ENCODE measurements around the gene PLA2G4A. TPM values are rescaled to one million over a fixed set of nuclear protein-coding genes. Genes with fewer than 3 reads are reported as not detected.

PLA2G4A gene
- total and polyA plus RNA-seq, 2 experiments from 2014 or later = 1.1 to 3.8 TPM

DNA sequence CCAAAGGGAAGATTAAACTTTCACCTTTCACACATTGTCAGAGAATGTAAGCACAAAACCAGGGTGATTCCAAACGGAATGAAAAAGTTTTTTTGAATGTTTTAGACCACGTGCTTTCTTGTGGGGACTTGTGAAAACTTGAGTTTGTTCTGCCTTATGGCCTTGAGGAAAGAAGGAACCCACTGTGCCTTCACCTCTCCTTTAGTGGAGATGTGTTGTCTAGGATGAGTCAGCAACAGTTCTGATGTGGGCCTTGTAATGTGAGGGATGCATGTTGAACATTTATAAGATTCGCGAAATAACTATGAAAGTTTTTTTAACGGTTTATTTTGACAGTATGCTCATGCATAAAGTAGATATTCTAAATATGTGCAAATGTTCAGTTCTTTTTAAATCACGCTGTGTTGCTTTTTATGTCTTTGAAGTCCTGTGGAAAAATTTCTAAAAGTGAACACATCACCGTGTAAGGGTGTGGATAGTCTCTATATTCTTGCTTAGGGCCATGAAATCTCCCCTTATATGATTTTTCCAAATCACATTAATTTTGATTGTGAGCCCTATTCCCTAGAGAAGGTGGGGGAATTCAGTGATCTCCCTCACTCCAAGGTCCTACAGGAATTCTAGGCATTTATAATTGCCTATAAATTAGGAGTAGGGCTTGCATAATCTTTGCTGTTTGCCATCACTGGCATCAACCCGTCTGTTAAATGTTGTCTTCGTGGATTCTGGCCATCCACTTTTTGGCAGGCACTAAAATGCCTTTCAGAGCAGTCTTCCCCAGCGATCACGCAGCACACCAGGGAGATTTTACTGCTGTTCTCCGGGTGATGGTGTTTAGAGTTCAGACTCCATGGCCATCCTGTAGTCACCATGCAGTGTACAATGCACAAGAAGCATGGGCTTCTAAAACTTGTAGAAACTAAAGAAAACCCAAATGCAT lies 47.4 kb downstream of the PLA2G4A start:
- no peak overlapping the region for H3K27ac ChIP-seq (ENCODE audit: low read depth)
- no peaks in the 10 kb centered on the region for H3F3A ChIP-seq (replicated peaks; ENCODE audit: low read depth)
- H3K4me1 Mint-ChIP-seq = peaks cover 39% of the 10 kb centered on the region
- no peaks in the 10 kb centered on the region for H3K79me2 ChIP-seq (replicated peaks; ENCODE audit: insufficient read depth)
- no peaks in the 10 kb centered on the region for H3K36me3 Mint-ChIP-seq (ENCODE audit: low read depth)
- H3K4me3 Mint-ChIP-seq = no peak overlapping the region
- DNase-seq (ENCODE audit: low spot score) (no peak), ATAC-seq (no peak)
- H3K27me3 Mint-ChIP-seq (ENCODE audit: insufficient read depth, low read depth, poor library complexity) = no peaks in the 10 kb centered on the region
- H3K27ac Mint-ChIP-seq = peak overlapping the region; percentile 78
- no peak overlapping the region for H3K4me3 ChIP-seq
- H3K36me3 ChIP-seq (ENCODE audit: insufficient read depth) = no peaks in the 10 kb centered on the region
- no peaks in the 10 kb centered on the region for H3K9me3 Mint-ChIP-seq
- H3K27me3 ChIP-seq (ENCODE audit: insufficient read depth) = no peaks in the 10 kb centered on the region
- H2AFZ ChIP-seq = no peak overlapping the region; the same call in 1 of the 2 replicates
- H3K4me1 ChIP-seq (ENCODE audit: insufficient read depth) = peaks cover 32% of the 10 kb centered on the region
- H3K4me2 ChIP-seq = no peak overlapping the region
- TF ChIP-seq NANOG (IDR thresholded peaks at IDR 0.05; ENCODE audit: borderline replicate concordance) = no peak
- no peak for TF ChIP-seq JUNB (IDR thresholded peaks at IDR 0.05; ENCODE audit: unreplicated experiment)
- no peak for TF ChIP-seq EZH2 (IDR thresholded peaks at IDR 0.05; ENCODE audit: low read depth, unreplicated experiment)
- TF ChIP-seq, protein P1, sequence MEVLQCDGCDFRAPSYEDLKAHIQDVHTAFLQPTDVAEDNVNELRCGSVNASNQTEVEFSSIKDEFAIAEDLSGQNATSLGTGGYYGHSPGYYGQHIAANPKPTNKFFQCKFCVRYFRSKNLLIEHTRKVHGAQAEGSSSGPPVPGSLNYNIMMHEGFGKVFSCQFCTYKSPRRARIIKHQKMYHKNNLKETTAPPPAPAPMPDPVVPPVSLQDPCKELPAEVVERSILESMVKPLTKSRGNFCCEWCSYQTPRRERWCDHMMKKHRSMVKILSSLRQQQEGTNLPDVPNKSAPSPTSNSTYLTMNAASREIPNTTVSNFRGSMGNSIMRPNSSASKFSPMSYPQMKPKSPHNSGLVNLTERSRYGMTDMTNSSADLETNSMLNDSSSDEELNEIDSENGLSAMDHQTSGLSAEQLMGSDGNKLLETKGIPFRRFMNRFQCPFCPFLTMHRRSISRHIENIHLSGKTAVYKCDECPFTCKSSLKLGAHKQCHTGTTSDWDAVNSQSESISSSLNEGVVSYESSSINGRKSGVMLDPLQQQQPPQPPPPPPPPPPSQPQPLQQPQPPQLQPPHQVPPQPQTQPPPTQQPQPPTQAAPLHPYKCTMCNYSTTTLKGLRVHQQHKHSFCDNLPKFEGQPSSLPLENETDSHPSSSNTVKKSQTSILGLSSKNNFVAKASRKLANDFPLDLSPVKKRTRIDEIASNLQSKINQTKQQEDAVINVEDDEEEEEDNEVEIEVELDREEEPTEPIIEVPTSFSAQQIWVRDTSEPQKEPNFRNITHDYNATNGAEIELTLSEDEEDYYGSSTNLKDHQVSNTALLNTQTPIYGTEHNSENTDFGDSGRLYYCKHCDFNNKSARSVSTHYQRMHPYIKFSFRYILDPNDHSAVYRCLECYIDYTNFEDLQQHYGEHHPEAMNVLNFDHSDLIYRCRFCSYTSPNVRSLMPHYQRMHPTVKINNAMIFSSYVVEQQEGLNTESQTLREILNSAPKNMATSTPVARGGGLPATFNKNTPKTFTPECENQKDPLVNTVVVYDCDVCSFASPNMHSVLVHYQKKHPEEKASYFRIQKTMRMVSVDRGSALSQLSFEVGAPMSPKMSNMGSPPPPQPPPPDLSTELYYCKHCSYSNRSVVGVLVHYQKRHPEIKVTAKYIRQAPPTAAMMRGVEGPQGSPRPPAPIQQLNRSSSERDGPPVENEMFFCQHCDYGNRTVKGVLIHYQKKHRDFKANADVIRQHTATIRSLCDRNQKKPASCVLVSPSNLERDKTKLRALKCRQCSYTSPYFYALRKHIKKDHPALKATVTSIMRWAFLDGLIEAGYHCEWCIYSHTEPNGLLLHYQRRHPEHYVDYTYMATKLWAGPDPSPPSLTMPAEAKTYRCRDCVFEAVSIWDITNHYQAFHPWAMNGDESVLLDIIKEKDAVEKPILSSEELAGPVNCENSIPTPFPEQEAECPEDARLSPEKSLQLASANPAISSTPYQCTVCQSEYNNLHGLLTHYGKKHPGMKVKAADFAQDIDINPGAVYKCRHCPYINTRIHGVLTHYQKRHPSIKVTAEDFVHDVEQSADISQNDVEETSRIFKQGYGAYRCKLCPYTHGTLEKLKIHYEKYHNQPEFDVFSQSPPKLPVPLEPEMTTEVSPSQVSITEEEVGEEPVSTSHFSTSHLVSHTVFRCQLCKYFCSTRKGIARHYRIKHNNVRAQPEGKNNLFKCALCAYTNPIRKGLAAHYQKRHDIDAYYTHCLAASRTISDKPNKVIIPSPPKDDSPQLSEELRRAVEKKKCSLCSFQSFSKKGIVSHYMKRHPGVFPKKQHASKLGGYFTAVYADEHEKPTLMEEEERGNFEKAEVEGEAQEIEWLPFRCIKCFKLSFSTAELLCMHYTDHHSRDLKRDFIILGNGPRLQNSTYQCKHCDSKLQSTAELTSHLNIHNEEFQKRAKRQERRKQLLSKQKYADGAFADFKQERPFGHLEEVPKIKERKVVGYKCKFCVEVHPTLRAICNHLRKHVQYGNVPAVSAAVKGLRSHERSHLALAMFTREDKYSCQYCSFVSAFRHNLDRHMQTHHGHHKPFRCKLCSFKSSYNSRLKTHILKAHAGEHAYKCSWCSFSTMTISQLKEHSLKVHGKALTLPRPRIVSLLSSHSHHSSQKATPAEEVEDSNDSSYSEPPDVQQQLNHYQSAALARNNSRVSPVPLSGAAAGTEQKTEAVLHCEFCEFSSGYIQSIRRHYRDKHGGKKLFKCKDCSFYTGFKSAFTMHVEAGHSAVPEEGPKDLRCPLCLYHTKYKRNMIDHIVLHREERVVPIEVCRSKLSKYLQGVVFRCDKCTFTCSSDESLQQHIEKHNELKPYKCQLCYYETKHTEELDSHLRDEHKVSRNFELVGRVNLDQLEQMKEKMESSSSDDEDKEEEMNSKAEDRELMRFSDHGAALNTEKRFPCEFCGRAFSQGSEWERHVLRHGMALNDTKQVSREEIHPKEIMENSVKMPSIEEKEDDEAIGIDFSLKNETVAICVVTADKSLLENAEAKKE (CRISPR knock-in tag; IDR thresholded peaks at IDR 0.05) = no peak
- TF ChIP-seq CREB1 (CRISPR knock-in tag; IDR thresholded peaks at IDR 0.05; ENCODE audit: low read depth) = no peak
- TF ChIP-seq ZNF331 (CRISPR knock-in tag; IDR thresholded peaks at IDR 0.05; ENCODE audit: low read depth) = no peak
- no peak for TF ChIP-seq ZNF114 (CRISPR knock-in tag; IDR thresholded peaks at IDR 0.05)
- TF ChIP-seq, protein P2, sequence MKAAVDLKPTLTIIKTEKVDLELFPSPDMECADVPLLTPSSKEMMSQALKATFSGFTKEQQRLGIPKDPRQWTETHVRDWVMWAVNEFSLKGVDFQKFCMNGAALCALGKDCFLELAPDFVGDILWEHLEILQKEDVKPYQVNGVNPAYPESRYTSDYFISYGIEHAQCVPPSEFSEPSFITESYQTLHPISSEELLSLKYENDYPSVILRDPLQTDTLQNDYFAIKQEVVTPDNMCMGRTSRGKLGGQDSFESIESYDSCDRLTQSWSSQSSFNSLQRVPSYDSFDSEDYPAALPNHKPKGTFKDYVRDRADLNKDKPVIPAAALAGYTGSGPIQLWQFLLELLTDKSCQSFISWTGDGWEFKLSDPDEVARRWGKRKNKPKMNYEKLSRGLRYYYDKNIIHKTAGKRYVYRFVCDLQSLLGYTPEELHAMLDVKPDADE (IDR thresholded peaks at IDR 0.05) = no peak
- TF ChIP-seq EZH2phosphoT487 (IDR thresholded peaks at IDR 0.05; ENCODE audit: unreplicated experiment) = no peak
- no peak for TF ChIP-seq POLR2AphosphoS5 (IDR thresholded peaks at IDR 0.05; ENCODE audit: low read depth)
- H3K9me2 ChIP-seq (ENCODE audit: insufficient read depth) = no peaks in the 10 kb centered on the region
- H4K20me1 ChIP-seq (replicated peaks; ENCODE audit: insufficient read depth) = no peaks in the 10 kb centered on the region
